NK-92 (cell line): ENCODE results near the gene BTK.

Experiments
- DNase-seq: peaks from one replicate; lab custom pipeline; 2025; ENCODE audit not compliant: unreplicated experiment; lab: John Stamatoyannopoulos, UW

The BTK gene

GRCh38 chrX:101385795-101386541 is at the start of gene BTK:
TSS of gene BTK (minus strand) at chrX:101386191. CDS start at chrX:101375284, 10,907 bp downstream.
- DNase-seq = no peak

- DNase-seq = no peak
Observed at GRCh38 chrX:101430457-101431078, 44.6 kb upstream of the BTK start.

- DNase-seq = no peak
Observed at GRCh38 chrX:101429934-101430333, 43.9 kb upstream of the BTK start.

- no peak for DNase-seq
Observed at GRCh38 chrX:101427954-101428353, 42.0 kb upstream of the BTK start.

DNA sequence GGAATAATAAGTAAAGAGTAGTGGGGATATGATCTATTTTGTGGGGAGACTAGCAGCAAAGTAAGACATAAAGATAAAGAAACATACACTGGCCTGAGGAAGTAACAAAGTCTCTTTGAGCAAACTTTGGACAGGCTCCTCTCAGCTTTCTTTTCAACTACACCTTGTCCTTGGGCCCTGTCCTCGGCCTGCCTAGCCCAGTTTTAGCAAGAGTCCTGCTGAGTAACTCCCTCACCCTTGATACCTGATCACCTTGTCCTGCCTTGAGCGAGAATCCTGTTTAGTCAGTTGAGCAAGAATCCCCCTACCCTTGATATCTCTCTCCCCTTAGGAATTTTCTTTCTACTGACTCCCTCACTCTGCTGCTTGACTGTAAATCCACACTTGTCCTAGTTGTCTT is 33.5 kb upstream of the BTK start:
- DNase-seq = no peak

DNA sequence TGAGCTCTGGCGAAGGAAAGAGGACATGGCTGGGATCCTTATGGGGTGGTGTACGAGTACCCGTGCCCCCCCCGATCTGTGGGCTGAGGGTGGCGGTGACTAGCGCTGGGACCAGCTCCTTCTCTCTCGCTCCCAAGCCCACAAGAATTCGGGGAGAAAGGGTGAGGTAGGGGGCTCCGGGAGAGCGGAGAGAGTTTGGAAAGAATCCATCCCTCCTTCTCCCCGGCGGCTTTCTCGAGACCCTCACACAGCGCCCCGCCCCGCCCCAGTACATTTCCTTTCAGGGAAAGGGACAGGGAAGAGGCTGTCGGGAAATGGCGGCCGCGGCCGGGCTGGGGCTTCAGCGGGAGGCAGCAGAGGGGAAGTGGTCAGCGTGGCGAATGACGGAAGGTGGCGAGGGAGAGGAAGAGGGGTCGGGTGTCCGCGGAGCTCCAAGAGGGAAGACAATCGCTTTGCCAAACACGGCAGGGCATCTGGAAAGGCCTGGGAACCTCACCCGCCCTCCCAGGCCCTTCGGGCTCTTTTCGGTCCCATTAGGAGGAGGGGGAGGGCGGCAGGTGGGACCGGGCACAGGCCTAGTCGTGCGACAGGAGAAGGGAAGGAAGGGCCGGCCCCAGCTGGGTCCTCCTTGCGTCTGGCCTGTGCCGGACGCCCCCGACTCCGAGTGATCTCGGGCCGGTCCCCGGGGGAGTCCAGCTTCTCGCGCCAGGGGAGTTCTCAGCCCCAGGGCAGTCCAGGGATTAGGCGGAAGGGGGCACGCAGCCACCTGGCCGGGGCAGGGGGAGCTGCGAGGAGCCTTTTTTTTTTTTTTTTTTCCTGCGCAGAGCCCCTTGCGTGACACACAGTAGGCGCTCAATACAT is 32.2 kb upstream of the BTK start:
- no peak for DNase-seq

DNA sequence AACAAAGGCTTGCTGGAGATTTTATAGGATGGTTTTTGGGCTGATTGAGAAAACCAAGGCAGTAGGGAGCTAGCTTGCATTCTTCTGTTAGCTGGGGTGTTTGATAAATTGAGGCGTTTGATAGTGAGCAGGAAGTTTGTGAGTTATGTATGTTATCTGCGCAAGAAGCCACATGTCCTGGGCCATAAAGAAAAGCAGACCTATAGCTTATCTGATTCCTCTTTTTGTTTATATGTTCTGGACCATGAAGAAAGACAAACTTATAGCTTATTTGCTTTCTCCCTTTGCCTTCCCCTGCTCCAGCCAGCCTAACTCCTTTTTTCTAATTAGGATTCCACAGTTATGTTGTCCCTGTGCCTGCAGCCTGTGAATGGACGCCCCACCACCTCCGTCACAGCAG is 31.2 kb upstream of the BTK start:
- no peak for DNase-seq

GRCh38 chrX:101416691-101417090 is 30.7 kb upstream of the BTK start:
- DNase-seq = no peak

DNA sequence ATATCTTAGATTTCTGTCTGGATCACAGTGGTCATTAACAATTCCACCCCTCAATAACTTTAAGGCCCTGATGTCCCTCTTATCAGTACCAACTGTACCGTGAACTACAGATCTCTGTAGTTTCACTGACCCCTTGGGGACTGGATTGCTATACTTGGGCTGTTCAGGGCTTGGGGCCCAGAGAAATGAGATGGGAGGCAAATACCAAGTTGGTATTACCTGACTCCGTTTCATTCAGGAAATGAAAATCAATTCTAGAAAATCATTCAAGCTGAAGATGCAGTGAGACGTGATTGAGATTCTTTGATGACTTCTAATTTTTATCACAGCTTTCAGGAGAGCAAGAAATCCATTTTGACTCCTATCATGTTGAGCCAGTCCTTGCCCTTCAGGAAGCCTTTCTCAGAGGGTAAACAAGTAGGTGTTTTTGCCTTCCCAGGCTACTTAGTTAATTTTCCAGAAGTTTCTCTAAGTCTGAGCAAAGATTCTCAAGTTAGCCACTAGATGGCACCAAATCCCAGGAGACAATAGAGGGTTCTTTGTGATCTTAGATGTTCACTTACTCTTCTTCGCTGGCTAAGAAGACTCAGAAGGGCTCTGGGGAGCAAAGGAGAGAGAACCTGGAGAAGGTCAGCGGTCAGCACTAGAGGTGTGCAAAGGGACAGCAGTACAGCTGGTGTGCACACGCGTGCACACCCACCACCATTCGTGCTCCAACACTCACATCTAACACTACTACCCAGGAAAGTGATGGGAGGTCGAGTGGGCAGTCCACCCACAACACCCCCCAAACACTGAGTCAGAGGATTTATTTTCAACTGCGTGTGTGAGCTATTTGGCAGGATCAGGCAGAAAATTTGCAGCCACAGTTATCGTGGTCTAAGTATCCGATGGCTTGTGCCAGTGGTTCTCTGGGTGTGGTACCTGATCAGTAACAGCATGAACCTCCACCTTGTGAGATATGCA is 29.5 kb upstream of the BTK start:
- DNase-seq = no peak

DNA sequence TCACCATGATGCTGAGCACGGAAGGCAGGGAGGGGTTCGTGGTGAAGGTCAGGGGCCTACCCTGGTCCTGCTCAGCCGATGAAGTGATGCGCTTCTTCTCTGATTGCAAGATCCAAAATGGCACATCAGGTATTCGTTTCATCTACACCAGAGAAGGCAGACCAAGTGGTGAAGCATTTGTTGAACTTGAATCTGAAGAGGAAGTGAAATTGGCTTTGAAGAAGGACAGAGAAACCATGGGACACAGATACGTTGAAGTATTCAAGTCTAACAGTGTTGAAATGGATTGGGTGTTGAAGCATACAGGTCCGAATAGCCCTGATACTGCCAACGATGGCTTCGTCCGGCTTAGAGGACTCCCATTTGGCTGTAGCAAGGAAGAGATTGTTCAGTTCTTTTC is 26.0 kb upstream of the BTK start:
- no peak for DNase-seq

DNA sequence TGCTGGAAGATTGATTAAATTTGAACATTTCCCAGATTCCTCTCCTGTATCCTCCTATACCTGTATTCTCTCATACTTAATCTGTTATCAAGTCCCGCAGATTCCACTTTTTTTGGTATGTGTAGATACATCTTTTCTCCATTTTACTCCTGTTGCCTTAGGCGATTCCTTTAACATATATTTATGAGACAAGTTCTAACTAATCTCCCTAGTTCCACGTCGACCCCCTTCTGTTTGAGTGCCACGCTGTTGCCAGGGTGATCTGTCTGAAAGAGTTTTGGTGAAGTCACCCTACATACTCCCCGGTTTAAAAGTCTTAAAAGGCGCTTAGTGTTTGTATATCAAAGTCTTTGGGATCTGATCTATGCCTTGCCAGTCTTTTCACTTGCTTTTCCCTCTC is 24.5 kb upstream of the BTK start:
- no peak for DNase-seq

- DNase-seq = no peak
Observed at GRCh38 chrX:101409043-101409442, 23.1 kb upstream of the BTK start.

- no peak for DNase-seq
Observed at GRCh38 chrX:101408532-101408841, 22.5 kb upstream of the BTK start.

GRCh38 chrX:101407748-101408531 is 21.9 kb upstream of the BTK start, which contains the start of the genes GLA and HNRNPH2:
TSS of gene GLA (minus strand) at chrX:101407925. CDS start at chrX:101407903, 22 bp downstream.
TSS of gene HNRNPH2 (plus strand) at chrX:101408222. CDS start at chrX:101411989, 3,767 bp downstream.
- peak; percentile 67 for DNase-seq

GRCh38 chrX:101407167-101407747 is 21.3 kb upstream of the BTK start:
- DNase-seq = no peak

- no peak for DNase-seq
Observed at GRCh38 chrX:101399825-101400224, 13.8 kb upstream of the BTK start.

DNA sequence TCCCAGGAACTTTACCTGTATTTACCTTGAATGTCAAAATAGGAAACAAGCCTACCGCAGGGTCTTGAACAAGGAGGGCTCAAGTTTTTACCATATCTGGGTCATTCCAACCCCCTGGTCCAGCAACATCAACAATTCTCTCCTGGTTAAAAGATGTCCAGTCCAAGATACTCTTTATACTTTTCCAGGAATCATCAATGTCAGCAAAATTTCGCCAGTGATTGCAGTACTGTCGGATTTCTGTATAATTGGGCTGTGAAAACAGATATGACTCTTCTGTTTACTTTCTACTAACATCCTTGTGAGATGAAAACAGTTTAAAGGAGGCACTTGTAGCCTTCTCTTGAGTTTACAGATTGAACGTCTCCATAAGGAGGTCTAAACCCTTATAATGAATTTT is 12.7 kb upstream of the BTK start:
- no peak for DNase-seq

DNA sequence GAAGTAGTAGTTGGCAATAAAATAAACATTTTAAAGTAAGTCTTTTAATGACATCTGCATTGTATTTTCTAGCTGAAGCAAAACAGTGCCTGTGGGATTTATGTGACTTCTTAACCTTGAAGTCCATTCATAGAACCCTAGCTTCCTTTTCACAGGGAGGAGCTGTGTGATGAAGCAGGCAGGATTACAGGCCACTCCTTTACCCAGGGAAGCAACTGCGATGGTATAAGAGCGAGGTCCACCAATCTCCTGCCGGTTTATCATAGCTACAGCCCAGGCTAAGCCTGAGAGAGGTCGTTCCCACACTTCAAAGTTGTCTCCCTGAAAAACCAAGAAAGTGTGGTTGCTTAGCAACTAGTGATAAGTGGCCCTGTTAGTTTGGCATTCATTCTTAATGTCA is 11.8 kb upstream of the BTK start:
- no peak for DNase-seq

DNA sequence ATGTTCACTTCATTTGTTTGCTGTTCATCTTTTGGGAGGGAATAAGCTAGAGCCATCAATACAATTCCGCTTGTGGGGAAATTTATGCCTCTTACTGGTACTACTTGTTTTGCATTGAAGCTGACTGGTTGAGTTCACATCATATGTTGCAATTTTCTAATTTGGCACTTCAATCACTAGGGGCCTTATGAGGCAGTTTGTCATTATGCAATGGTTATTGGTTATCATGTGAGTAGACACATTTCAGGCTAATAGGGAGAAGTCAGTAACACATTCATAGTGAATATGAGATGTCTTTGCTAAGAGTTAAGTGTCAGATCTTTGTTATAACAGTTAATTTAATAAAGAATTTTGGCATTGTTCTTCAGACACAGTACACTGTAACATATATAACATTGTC is 9.8 kb upstream of the BTK start:
- no peak for DNase-seq

GRCh38 chrX:101394372-101394771 is 8.4 kb upstream of the BTK start:
- DNase-seq = no peak
